Suprapubic skin (tissue), 3 donors: Measurements from ENCODE around the gene NCAPD3.

Experiments
- CTCF ChIP-seq, 2 donors: fragments of 200-600 bp in 1 of 2; fragments of 450-650 bp in 1 of 2; sonication (generic) in 1 of 2; IDR thresholded peaks; one replicate each; pipeline ENCODE4 v1.5.1; 2016 to 2019; ENCODE audit warnings: antibody characterized with exemption in 2 of 2, mild to moderate bottlenecking in 1 of 2, moderate library complexity in 1 of 2
- POLR2A ChIP-seq, 2 donors: fragments of 450-650 bp; IDR thresholded peaks; one replicate each; pipeline ENCODE4 v1.6.1; 2017; ENCODE audit warnings: antibody characterized with exemption in 2 of 2, mild to moderate bottlenecking in 2 of 2, moderate library complexity in 2 of 2

GRCh38 chr11:134158023-134158422 is 65.7 kb downstream of the NCAPD3 start:
- TF ChIP-seq CTCF (IDR thresholded peaks at IDR 0.05) (no peak), POLR2A (IDR thresholded peaks at IDR 0.05) (no peak)
